CD14-positive monocyte (primary cell): ENCODE results near the gene GABRD. TPM values are rescaled to one million over a fixed set of nuclear protein-coding genes. Genes with fewer than 3 reads are reported as not detected.

ENCODE experiments used
- DNase-seq, 3 donors: peaks; one replicate each; pipeline ENCODE4 v3.0.0-alpha.2; 2011 to 2022
- H2AFZ ChIP-seq: 2 replicates; pipeline ENCODE4 v1.6.0; 2012; ENCODE audit warnings: mild to moderate bottlenecking, low read depth, low read length, inconsistent platforms; ENCODE audit not compliant: insufficient read depth, poor library complexity, severe bottlenecking
- H3K27ac ChIP-seq, 2 donors: 1 replicate in 1 of 2; 2 replicates in 1 of 2; pipeline ENCODE4 v1.5.1; 2012 to 2013; ENCODE audit warnings: low read length in 2 of 2, control low read depth in 1 of 2, inconsistent platforms in 1 of 2, low read depth in 1 of 2, mild to moderate bottlenecking in 1 of 2
- H3K27me3 ChIP-seq, 2 donors: one replicate each; pipeline versions ENCODE4 v1.6.0 to v1.6.1; 2011 to 2013; ENCODE audit warnings: low read length in 2 of 2; ENCODE audit not compliant: control insufficient read depth in 2 of 2, insufficient read depth in 2 of 2
- H3K36me3 ChIP-seq, 2 donors: replicated peaks in 1 of 2; 1 replicate in 1 of 2; 2 replicates in 1 of 2; pipeline versions ENCODE4 v1.5.1 to v1.6.1; 2012 to 2013; ENCODE audit warnings: low read length in 2 of 2, control low read depth in 1 of 2, inconsistent platforms in 1 of 2, mild to moderate bottlenecking in 1 of 2; ENCODE audit not compliant: insufficient read depth in 2 of 2, control insufficient read depth in 1 of 2
- H3K4me1 ChIP-seq, 2 donors: 1 replicate in 1 of 2; 2 replicates in 1 of 2; pipeline versions ENCODE4 v1.5.1 to v1.6.1; 2012 to 2013; ENCODE audit warnings: low read length in 2 of 2, control low read depth in 1 of 2, inconsistent platforms in 1 of 2, mild to moderate bottlenecking in 1 of 2, moderate library complexity in 1 of 2; ENCODE audit not compliant: insufficient read depth in 2 of 2, control insufficient read depth in 1 of 2
- H3K4me2 ChIP-seq: replicated peaks from 2 replicates; pipeline ENCODE3; 2012; ENCODE audit warnings: low read length, moderate library complexity, mild to moderate bottlenecking; ENCODE audit not compliant: poor library complexity, severe bottlenecking; ENCODE audit errors: extremely low read depth
- H3K4me3 ChIP-seq, 3 experiments: fragments of 200-600 bp in 1 of 3; sonication (generic) in 1 of 3; replicated peaks in 1 of 3; 1 replicate in 2 of 3; 2 replicates in 1 of 3; pipeline ENCODE4 v1.5.1; 2011 to 2013; ENCODE audit warnings: low read length in 3 of 3, mild to moderate bottlenecking in 3 of 3, control low read depth in 2 of 3, low read depth in 2 of 3, inconsistent platforms in 1 of 3, moderate library complexity in 1 of 3
- H3K79me2 ChIP-seq: 2 replicates; pipeline ENCODE4 v1.6.0; 2012; ENCODE audit warnings: mild to moderate bottlenecking, control low read depth, inconsistent platforms, low read length, moderate library complexity; ENCODE audit not compliant: insufficient read depth
- H3K9ac ChIP-seq: 2 replicates; pipeline ENCODE4 v1.6.0; 2017; ENCODE audit warnings: low read length, mild to moderate bottlenecking; ENCODE audit not compliant: insufficient read depth, poor library complexity, severe bottlenecking
- H3K9me3 ChIP-seq, 2 donors: replicated peaks in 1 of 2; 1 replicate in 1 of 2; 2 replicates in 1 of 2; pipeline versions ENCODE4 v1.5.1 to v1.6.1; 2012 to 2013; ENCODE audit warnings: low read length in 2 of 2, control low read depth in 1 of 2; ENCODE audit not compliant: control insufficient read depth in 1 of 2, insufficient read depth in 1 of 2
- H4K20me1 ChIP-seq: 2 replicates; pipeline ENCODE4 v1.6.0; 2012; ENCODE audit warnings: mild to moderate bottlenecking, low read length, control low read depth, moderate library complexity; ENCODE audit not compliant: insufficient read depth
- H3K27ac Mint-ChIP-seq, 7 donors: one replicate each; pipeline ENCODE4 v1.8.0; 2020; ENCODE audit warnings: mild to moderate bottlenecking in 7 of 7, mixed read lengths in 7 of 7, moderate library complexity in 6 of 7, inconsistent platforms in 2 of 7
- H3K27me3 Mint-ChIP-seq, 3 donors: one replicate each; pipeline ENCODE4 v1.8.0; 2021 to 2022; ENCODE audit warnings: low read depth in 3 of 3, mild to moderate bottlenecking in 3 of 3, mixed read lengths in 3 of 3, moderate library complexity in 3 of 3, inconsistent platforms in 1 of 3
- H3K36me3 Mint-ChIP-seq, 2 donors: one replicate each; pipeline ENCODE4 v1.8.0; 2020; ENCODE audit warnings: mixed read lengths in 2 of 2, inconsistent platforms in 1 of 2, mild to moderate bottlenecking in 1 of 2
- H3K4me1 Mint-ChIP-seq: one replicate; pipeline ENCODE4 v1.8.0; 2020; ENCODE audit warnings: mild to moderate bottlenecking, mixed read lengths
- H3K4me3 Mint-ChIP-seq, 2 donors: one replicate each; pipeline ENCODE4 v1.8.0; 2020; ENCODE audit warnings: mild to moderate bottlenecking in 2 of 2, mixed read lengths in 2 of 2, moderate library complexity in 1 of 2
- H3K9me3 Mint-ChIP-seq, 7 donors: one replicate each; pipeline ENCODE4 v1.8.0; 2020 to 2022; ENCODE audit warnings: mixed read lengths in 7 of 7, mild to moderate bottlenecking in 6 of 7, moderate library complexity in 6 of 7, inconsistent platforms in 2 of 7
- WGBS: methylation state at CpG from one replicate; pipeline ENCODE4 v1.1.5; 2013; ENCODE audit warnings: missing lambda C conversion rate; ENCODE audit not compliant: insufficient coverage; 5-methylcytosine and 5-hydroxymethylcytosine counted together
- intact Hi-C, 2 donors: fragments of 100-400 bp; cut with micrococcal nuclease; formaldehyde crosslinking; loops; one replicate each; pipeline versions ENCODE4 v1.15.0 to v1.15.1; 2023
- polyA plus RNA-seq, 3 donors: library from polyadenylated mRNA; depleted of rRNA in 1 of 3; unstranded in 2 of 3; stranded (reverse) in 1 of 3; fragments of 300-500 nt in 2 of 3; fragments of >200 nt in 1 of 3; fragmentation: Illumina TruSeq in 2 of 3; gene quantifications; 1 replicate in 2 of 3; 2 replicates in 1 of 3; pipeline ENCODE4 v1.2.3, GENCODE V29; 2012 to 2021
- TF ChIP-seq, protein P1 (sequence below): fragments of 200-600 bp; IDR thresholded peaks from one replicate; pipeline ENCODE4 v1.8.0; 2022; ENCODE audit warnings: antibody characterized with exemption, mild to moderate bottlenecking

Gene GABRD
- polyA plus RNA-seq, 3 donors: not detected

DNA sequence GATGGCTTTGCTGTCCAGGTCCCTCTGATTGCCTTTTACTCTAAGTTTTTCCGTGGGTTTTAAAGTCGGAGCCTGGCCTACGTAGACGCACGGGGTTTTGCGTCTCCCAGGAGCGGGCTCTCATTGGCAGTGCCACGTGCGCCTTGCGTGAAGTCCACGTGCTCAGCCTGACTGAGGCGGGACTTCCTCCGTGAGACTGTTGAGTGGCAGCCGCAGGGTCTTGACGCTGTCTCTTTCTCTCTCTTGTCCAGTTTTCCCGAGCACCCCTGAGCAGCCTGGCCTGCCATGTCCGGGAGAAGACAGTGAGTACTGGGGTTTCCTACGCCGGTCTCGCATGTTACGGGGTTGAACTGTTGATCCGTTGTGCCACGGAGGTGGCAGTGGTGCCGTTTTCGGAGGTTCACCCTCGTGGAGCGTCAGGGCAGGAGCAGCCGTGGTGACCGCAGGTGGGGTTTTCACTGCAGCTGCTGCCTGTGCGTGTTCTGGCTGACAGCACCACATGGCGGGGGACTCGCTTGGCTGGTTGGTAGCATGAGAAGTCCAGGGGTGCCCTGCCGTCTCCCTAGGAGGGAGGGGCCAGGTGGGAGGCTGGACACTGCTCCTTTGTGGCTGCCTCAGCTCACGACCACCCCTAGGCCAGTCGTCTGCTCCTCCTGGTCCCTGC, 40.3 kb downstream of the GABRD start:
- no peak overlapping the region for H3K4me3 ChIP-seq
- no peak overlapping the region for H3K27ac ChIP-seq
- H4K20me1 ChIP-seq: no peaks in the 10 kb centered on the region
- H3K27me3 ChIP-seq: no peaks in the 10 kb centered on the region
- H3K27ac Mint-ChIP-seq: no peak overlapping the region
- no peaks in the 10 kb centered on the region for H3K4me1 ChIP-seq
- H3K4me2 ChIP-seq: no peak overlapping the region
- H2AFZ ChIP-seq: no peak overlapping the region
- H3K4me3 Mint-ChIP-seq: no peak overlapping the region
- peaks cover 0 to 3% of the 10 kb centered on the region in 2 donors for H3K9me3 ChIP-seq
- no peaks in the 10 kb centered on the region for H3K4me1 Mint-ChIP-seq
- intact Hi-C loops: no loop called here
- peaks cover 2 to 6% (median 3%) of the 10 kb centered on the region in 3 donors for H3K27me3 Mint-ChIP-seq
- H3K36me3 Mint-ChIP-seq: no peaks in the 10 kb centered on the region
- H3K9ac ChIP-seq: no peak overlapping the region
- TF ChIP-seq, protein P1, sequence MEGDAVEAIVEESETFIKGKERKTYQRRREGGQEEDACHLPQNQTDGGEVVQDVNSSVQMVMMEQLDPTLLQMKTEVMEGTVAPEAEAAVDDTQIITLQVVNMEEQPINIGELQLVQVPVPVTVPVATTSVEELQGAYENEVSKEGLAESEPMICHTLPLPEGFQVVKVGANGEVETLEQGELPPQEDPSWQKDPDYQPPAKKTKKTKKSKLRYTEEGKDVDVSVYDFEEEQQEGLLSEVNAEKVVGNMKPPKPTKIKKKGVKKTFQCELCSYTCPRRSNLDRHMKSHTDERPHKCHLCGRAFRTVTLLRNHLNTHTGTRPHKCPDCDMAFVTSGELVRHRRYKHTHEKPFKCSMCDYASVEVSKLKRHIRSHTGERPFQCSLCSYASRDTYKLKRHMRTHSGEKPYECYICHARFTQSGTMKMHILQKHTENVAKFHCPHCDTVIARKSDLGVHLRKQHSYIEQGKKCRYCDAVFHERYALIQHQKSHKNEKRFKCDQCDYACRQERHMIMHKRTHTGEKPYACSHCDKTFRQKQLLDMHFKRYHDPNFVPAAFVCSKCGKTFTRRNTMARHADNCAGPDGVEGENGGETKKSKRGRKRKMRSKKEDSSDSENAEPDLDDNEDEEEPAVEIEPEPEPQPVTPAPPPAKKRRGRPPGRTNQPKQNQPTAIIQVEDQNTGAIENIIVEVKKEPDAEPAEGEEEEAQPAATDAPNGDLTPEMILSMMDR: no peak
- no peak for DNase-seq
- no peaks in the 10 kb centered on the region for H3K36me3 ChIP-seq
- H3K9me3 Mint-ChIP-seq: peaks cover 0 to 3% (median 0%) of the 10 kb centered on the region in 7 donors
- 94% methylated on average over 32 of the region's 35 CpGs for WGBS
- H3K79me2 ChIP-seq: no peaks in the 10 kb centered on the region

DNA sequence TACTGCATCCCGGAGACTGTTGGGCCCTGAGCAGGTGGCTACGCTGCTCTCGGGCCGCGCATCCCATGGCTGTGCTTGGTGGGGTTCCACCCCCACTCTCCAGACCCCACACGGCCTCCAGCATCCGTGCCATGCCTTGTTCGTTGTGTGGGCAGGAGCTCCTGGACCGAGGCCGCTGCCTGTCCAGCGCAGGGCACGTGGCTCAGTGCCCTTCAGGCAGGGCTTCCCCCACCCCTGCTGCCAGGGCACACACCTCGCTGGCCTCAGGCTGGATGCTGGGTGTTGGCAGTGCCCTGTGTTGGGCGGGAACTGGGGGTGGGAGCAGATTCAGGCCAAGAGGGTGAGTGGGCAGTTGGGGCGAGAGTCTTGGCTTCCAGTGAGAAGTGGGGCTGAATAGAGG, 40.9 kb downstream of the GABRD start:
- Mint-ChIP-seq H3K9me3 (peaks cover 0 to 6% (median 3%) of the 10 kb centered on the region in 7 donors), H3K4me1 (no peaks in the 10 kb centered on the region), H3K36me3 (no peaks in the 10 kb centered on the region), H3K27me3 (peaks cover 2 to 6% (median 3%) of the 10 kb centered on the region in 3 donors), H3K4me3 (no peak overlapping the region), H3K27ac (peak overlapping the region in 2 of 7 donors; percentile 35 to 50)
- H3K4me1 ChIP-seq: no peaks in the 10 kb centered on the region
- H4K20me1 ChIP-seq: no peaks in the 10 kb centered on the region
- peaks cover 0 to 7% of the 10 kb centered on the region in 2 donors for H3K9me3 ChIP-seq
- no peaks in the 10 kb centered on the region for H3K36me3 ChIP-seq
- no peak overlapping the region for H3K9ac ChIP-seq
- no peak overlapping the region for H3K4me2 ChIP-seq
- no peak overlapping the region for H3K27ac ChIP-seq
- intact Hi-C loops: no loop called here
- no peaks in the 10 kb centered on the region for H3K79me2 ChIP-seq
- no peak overlapping the region for H2AFZ ChIP-seq
- WGBS: 90% methylated on average over 10 of the region's 15 CpGs
- DNase-seq: no peak
- H3K27me3 ChIP-seq: no peaks in the 10 kb centered on the region
- TF ChIP-seq, protein P1: no peak
- no peak overlapping the region for H3K4me3 ChIP-seq
